Bronchial epithelial cell (primary cell): Measurements from ENCODE around the gene DERL3. TPM values are rescaled to one million over a fixed set of nuclear protein-coding genes. Genes with fewer than 3 reads are reported as not detected.

Source experiments
- DNase-seq: peaks from one replicate; pipeline ENCODE4 v3.0.0-alpha.2; 2010; ENCODE audit warnings: low read depth
- FAIRE-seq: peaks from 2 replicates; lab custom pipeline; 2011; peaks lifted over from hg19 to GRCh38; lab: Jason Lieb, UNC
- H3K27me3 ChIP-seq: 2 replicates; pipeline ENCODE4 v1.5.1; 2011; ENCODE audit warnings: low read length; ENCODE audit not compliant: control insufficient read depth, insufficient read depth
- H3K36me3 ChIP-seq: 2 replicates; pipeline ENCODE4 v1.5.1; 2011; ENCODE audit warnings: low read length; ENCODE audit not compliant: control insufficient read depth, insufficient read depth
- H3K4me3 ChIP-seq: 2 replicates; pipeline ENCODE4 v1.5.1; 2011; ENCODE audit warnings: mild to moderate bottlenecking, low read depth, low read length, control low read depth
- total RNA-seq: library from RNA; depleted of rRNA; stranded (reverse); fragments of >200 nt; gene quantifications from 2 replicates; pipeline ENCODE4 v1.2.1, GENCODE V29; 2014
- TF ChIP-seq, protein P1 (sequence below): IDR thresholded peaks from 2 replicates; pipeline ENCODE4 v1.5.1; 2011; ENCODE audit warnings: mild to moderate bottlenecking, moderate library complexity, low read length, control low read depth, inconsistent platforms; ENCODE audit not compliant: insufficient read depth, severe bottlenecking

DERL3 gene
- total RNA-seq, 1 donor from 2014 or later: 0.26 TPM

DNA sequence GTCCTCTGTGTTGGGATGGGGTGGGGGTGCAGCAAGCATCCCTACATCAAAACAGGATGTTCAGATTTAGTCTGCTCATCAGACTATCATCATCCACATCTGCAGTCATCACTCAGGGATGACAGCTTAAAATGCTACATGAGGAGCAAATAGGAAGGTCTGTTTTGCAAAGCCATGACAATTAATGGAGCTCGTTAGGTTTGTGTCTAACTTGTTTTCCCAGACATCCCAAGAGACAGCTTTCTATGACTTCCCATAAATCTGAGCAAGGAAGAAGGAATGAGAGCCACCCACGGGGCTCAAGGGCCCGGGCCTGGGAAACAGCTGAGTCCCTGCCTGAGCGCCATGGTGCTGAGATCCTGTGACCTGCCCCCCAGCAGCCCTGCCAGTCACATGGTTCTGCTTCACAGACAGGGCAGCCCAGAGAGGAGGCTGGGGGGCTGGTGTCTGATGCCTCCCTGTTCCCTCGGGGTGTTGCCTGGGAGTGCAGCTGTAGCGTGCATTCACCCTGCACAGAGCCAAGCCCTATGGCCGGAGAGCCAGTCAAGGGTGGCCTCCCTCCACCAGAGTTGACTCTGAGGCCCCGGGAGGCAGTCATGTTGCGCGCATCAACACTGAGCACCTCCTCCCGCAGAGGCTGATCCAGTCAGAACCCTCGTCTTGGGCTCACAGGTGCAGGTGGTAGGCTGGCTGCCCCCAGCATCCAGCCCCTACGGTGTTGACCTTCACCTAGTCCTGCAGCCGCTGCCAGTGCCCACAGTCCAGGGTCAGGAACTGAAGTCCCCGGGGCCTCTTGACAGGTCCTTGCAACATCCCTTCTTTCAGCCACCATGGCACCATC, 12.1 kb downstream of the DERL3 start:
- DNase-seq (no peak), FAIRE-seq (no peak)
- Histone ChIP-seq H3K27me3 (no peaks in the 10 kb centered on the region), H3K36me3 (peaks cover 44% of the 10 kb centered on the region), H3K4me3 (no peak overlapping the region)
- TF ChIP-seq, protein P1, sequence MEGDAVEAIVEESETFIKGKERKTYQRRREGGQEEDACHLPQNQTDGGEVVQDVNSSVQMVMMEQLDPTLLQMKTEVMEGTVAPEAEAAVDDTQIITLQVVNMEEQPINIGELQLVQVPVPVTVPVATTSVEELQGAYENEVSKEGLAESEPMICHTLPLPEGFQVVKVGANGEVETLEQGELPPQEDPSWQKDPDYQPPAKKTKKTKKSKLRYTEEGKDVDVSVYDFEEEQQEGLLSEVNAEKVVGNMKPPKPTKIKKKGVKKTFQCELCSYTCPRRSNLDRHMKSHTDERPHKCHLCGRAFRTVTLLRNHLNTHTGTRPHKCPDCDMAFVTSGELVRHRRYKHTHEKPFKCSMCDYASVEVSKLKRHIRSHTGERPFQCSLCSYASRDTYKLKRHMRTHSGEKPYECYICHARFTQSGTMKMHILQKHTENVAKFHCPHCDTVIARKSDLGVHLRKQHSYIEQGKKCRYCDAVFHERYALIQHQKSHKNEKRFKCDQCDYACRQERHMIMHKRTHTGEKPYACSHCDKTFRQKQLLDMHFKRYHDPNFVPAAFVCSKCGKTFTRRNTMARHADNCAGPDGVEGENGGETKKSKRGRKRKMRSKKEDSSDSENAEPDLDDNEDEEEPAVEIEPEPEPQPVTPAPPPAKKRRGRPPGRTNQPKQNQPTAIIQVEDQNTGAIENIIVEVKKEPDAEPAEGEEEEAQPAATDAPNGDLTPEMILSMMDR: no peak

DNA sequence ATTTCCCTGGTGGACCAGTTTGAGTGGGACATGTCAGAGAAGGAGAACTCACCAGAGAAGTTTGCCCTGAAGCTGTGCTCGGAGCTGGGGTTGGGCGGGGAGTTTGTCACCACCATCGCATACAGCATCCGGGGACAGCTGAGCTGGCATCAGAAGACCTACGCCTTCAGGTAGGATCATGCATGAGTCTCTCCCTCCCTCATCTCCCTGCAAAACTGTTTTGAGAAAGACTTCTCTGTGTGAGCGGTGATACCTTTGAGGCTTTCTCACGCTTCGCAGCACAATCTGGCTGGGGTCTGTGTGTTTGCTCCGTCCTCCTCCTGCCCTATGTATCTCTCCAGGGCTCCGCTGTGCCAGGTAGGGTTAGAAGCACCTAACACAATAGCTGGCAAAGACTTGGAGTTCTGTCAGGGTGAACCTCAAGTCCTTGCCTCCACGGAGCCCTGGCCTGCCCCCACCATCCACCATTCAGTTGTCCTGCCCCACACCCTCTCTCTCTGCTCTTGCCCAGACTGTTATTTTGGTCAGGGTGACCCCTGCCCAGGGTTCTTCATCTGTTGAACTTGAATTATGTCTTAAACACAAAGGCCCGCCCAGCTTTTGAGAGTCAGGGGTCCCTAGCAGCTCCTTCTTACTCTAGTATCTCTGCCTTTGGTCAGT, 13.4 kb downstream of the DERL3 start:
- TF ChIP-seq, protein P1: no peak
- H3K27me3 ChIP-seq: no peaks in the 10 kb centered on the region
- peaks cover 44% of the 10 kb centered on the region for H3K36me3 ChIP-seq
- H3K4me3 ChIP-seq: no peak overlapping the region
- no peak for FAIRE-seq
- DNase-seq: no peak

DNA sequence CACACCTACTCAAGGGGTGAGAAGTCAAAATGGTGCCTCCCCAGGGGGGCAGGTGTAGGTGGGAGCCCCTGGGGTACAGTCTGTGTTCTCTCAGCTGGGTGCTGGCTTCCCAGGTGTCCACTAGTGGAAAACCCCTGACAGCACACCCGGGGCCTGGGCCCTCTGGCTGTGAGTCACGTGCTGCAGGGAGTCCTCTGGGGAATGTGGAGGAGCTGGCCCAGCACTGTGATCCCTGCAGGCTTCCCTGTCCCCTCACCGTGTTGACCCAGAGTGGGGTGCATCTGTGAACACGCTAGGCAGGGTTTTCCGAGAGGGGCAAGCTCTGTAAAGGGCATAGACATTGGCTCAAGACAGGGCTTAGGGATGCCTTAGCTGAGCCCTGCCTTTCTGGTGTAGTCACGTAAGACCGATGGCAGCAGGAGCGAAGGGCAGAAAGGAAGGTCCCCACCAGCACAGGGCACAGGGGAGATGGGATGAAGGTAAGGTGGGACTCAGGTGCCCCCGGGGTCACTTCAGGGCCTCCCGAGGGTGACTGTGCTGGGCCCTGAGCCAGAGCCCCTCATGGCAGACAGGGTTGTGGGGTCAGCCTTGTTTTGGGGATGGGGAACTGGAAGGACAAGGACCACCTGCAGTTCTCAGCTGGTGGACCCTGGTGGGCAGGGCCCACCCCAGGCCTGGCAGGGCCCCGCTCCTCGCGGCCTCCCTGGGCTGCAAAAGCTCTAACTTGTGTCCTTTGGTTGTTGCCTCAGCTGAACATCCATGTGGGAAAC, 14.1 kb downstream of the DERL3 start:
- peaks cover 46% of the 10 kb centered on the region for H3K36me3 ChIP-seq
- no peak for DNase-seq
- FAIRE-seq: no peak
- TF ChIP-seq, protein P1: no peak
- H3K4me3 ChIP-seq: no peak overlapping the region
- H3K27me3 ChIP-seq: no peaks in the 10 kb centered on the region

DNA sequence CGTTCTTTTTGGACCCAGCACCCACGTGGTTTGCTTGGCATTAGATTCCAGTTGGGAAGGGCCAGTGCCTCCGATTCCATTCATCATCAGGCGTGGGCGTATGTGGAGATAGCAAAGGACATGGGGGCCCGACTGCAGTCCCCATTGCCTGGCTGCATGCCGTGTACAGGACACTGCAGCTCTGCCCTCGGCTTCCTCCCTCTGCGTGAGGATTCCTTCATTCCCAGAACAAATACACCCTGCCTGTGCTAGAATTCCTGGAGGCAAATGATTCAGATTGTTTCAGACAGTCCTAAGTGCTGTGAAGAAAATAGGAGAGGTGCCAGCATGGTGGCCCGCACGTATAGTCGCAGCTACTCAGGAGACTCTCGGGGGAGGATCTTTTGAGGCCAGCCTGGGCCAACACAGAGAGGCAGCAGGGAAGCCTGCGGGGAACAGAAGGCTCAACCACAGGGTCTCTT, 15.4 kb downstream of the DERL3 start:
- no peak overlapping the region for H3K4me3 ChIP-seq
- FAIRE-seq (no peak), DNase-seq (no peak)
- H3K36me3 ChIP-seq: peaks cover 38% of the 10 kb centered on the region
- TF ChIP-seq, protein P1: no peak
- no peaks in the 10 kb centered on the region for H3K27me3 ChIP-seq

DNA sequence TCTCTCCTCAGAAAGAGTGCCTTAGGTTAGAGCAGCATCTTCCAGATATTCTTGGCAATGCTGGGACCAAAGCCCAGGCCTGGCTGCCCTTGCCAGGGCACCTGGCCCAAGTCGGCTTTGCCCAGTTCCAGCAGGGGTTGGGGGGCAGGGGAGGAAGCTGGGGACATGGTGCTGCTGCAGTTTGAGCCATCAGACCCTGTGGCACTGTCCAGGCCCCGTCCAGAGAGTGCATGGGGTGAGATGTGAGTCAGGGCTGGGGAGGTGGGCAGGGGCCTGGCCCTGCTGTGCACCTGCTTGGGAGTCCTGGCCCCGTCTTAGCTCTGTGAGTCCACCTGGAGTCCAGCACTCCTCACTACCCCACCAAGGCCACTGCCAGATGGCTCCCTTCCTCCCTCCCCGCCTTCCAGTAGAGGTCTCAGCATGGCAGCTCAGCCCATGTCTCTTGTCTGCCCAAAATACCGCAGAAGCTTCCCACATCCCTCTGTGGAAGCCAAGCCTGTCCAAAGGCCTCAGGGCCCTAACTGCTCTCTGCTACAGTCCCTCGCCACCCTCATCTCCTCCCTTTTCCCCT, 16.6 kb downstream of the DERL3 start:
- TF ChIP-seq, protein P1: no peak
- H3K36me3 ChIP-seq: peaks cover 32% of the 10 kb centered on the region
- DNase-seq: no peak
- no peak overlapping the region for H3K4me3 ChIP-seq
- no peak for FAIRE-seq
- H3K27me3 ChIP-seq: no peaks in the 10 kb centered on the region
